ENCODE data around the gene TBRG1. TPM values are rescaled to one million over a fixed set of nuclear protein-coding genes. Genes with fewer than 3 reads are reported as not detected.
A peak's percentile ranks its signal among the peaks of the same experiment; 100 is the strongest.

The TBRG1 gene
- total RNA-seq, 1 donor from 2014 or later = 29.4 TPM

DNA sequence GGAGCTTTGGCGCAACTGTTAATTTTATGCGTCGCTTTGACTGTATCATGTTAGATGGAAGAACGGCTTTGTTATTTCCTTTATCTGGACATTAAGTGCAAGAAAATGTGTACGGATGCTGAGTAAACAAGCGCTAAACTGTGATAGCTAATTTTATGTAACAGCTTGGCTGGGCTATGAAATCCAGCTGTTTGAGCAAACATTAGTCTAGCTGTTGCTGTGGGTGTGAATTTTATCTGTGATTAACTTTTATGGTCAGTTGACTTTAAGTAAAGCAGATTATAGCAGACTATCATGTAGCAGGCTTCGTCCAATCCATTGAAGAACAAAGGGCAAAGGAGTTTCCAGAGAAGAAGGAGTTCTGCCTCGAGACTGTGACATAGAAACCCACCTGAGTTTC, 38.9 kb upstream of the TBRG1 start:
- Mint-ChIP-seq H3K27me3 (peaks cover 16% of the 10 kb centered on the region), H3K4me1 (ENCODE audit: unreplicated experiment) (no peaks in the 10 kb centered on the region), H3K4me3 (no peak overlapping the region), H3K9me3 (no peaks in the 10 kb centered on the region), H3K27ac (no peak overlapping the region), H3K36me3 (no peaks in the 10 kb centered on the region)
- TF ChIP-seq, protein P1, sequence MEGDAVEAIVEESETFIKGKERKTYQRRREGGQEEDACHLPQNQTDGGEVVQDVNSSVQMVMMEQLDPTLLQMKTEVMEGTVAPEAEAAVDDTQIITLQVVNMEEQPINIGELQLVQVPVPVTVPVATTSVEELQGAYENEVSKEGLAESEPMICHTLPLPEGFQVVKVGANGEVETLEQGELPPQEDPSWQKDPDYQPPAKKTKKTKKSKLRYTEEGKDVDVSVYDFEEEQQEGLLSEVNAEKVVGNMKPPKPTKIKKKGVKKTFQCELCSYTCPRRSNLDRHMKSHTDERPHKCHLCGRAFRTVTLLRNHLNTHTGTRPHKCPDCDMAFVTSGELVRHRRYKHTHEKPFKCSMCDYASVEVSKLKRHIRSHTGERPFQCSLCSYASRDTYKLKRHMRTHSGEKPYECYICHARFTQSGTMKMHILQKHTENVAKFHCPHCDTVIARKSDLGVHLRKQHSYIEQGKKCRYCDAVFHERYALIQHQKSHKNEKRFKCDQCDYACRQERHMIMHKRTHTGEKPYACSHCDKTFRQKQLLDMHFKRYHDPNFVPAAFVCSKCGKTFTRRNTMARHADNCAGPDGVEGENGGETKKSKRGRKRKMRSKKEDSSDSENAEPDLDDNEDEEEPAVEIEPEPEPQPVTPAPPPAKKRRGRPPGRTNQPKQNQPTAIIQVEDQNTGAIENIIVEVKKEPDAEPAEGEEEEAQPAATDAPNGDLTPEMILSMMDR (conservative IDR thresholded peaks at IDR 0.05) = no peak
- DNase-seq (ENCODE audit: extremely low spot score, unreplicated experiment) = no peak

DNA sequence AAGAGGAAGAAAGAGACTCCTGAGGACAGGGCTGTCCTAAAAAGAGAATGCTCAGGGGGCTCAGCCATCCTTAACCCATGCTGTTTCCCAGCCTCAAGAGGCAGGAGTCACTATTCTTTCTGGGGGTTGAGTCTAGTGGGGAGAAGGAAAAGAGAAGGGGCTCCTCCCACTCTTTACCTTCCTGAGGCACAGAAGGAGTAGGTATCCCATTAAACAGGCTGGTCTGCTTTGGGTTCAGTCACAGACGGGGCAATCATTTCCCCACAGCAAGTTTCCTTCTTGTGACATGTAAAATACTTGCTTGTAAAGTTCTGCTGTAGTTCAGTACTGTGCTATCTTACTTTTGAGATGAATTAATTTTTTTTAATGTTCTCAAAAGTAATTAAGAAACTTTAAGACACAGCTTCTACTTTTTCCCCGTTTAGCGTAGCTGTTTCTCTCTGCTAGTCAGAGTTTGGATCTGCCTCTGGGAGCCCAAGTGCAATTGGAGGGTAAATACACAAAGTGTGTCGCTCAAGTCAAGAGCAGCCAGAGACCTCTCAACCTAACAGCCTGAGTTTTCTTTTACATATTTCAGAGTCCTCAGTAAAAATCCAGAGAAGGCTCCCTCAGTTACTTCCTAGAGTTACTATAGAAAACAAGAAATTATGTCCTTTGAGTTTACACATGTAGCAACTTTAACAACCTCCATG, 37.8 kb upstream of the TBRG1 start:
- Mint-ChIP-seq H3K27ac (no peak overlapping the region), H3K4me3 (no peak overlapping the region), H3K36me3 (no peaks in the 10 kb centered on the region), H3K4me1 (ENCODE audit: unreplicated experiment) (no peaks in the 10 kb centered on the region), H3K27me3 (peaks cover 20% of the 10 kb centered on the region), H3K9me3 (no peaks in the 10 kb centered on the region)
- no peak for DNase-seq (ENCODE audit: extremely low spot score, unreplicated experiment)
- TF ChIP-seq, protein P1 (conservative IDR thresholded peaks at IDR 0.05) = no peak

DNA sequence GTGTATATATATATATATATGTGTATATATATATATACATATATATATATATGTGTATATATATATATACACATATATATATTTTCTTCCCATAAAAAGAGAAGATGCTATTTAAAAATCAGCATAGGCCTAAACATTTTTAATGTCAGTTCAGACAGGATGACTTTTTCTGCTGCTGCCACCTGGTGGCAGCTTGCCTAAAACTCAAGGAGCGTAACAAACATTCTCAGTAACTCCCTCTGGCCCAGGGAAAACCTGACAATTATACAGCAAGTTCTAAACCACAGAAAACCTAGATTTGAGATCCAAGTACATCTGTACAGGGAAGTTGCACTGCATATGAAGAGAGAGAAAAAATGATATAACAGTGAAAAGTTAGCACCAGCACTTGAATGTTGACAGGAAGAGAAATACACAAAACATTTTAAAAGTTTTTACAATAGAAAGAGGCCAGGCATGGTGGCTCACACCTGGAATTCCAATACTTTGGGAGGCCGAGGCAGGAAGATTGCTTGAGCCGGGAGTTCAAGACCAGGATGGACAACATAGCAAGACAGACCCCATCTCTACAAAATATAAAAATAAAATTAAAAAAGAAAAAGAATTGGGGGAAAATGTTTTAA, 36.3 kb upstream of the TBRG1 start:
- Mint-ChIP-seq H3K27ac (no peak overlapping the region), H3K4me1 (ENCODE audit: unreplicated experiment) (no peaks in the 10 kb centered on the region), H3K4me3 (no peak overlapping the region), H3K27me3 (peaks cover 20% of the 10 kb centered on the region), H3K36me3 (no peaks in the 10 kb centered on the region), H3K9me3 (no peaks in the 10 kb centered on the region)
- TF ChIP-seq, protein P1 (conservative IDR thresholded peaks at IDR 0.05) = peak; percentile 80
- DNase-seq (ENCODE audit: extremely low spot score, unreplicated experiment) = no peak

DNA sequence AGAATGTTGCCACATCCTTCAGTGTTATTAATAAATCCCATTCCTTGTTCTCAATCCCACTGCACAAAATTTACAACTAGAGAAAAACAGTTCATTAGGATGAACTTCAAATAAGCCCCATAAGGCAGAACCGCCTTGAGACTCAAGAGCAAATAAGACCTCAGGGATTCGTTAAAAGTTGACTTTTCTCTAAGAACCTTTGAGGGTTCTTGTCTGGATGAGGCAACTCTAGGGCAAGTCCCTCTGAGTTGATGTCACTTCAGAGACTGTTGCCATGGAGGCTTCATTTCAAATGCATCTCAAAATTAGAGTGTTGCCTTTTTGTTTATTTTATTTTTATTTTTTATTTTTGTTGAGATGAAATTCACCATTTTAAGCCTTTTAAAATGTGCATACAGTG, 31.2 kb upstream of the TBRG1 start:
- H3K4me1 Mint-ChIP-seq (ENCODE audit: unreplicated experiment) = no peaks in the 10 kb centered on the region
- H3K9me3 Mint-ChIP-seq = no peaks in the 10 kb centered on the region
- TF ChIP-seq, protein P1 (conservative IDR thresholded peaks at IDR 0.05) = no peak
- no peak overlapping the region for H3K27ac Mint-ChIP-seq
- H3K4me3 Mint-ChIP-seq = no peak overlapping the region
- no peaks in the 10 kb centered on the region for H3K36me3 Mint-ChIP-seq
- DNase-seq (ENCODE audit: extremely low spot score, unreplicated experiment) = no peak
- H3K27me3 Mint-ChIP-seq = peaks cover 15% of the 10 kb centered on the region

DNA sequence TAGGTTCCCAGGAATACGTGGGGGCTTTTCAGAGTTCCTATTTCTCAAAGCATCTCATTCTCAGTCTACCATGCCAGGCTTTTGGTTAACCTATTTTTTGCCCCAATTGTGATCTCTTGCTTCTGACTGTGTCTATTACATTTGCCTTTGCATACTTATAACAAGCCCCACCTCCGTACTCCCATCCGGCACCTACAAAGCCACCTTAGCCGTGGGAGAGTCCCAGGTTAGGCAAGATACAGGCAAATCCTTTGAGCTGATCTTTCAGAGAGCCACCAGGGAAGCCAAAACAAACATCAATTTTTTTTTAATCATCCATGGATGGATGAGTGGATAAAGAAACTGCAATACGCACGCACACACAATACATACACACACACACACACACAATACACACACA, 30.0 kb upstream of the TBRG1 start:
- Mint-ChIP-seq H3K27ac (no peak overlapping the region), H3K36me3 (no peaks in the 10 kb centered on the region), H3K4me1 (ENCODE audit: unreplicated experiment) (no peaks in the 10 kb centered on the region), H3K4me3 (no peak overlapping the region), H3K27me3 (peaks cover 15% of the 10 kb centered on the region), H3K9me3 (no peaks in the 10 kb centered on the region)
- TF ChIP-seq, protein P1 (conservative IDR thresholded peaks at IDR 0.05) = no peak
- no peak for DNase-seq (ENCODE audit: extremely low spot score, unreplicated experiment)
